Neural progenitor cell (in vitro differentiated cells): ENCODE measurements around the gene DOCK11. TPM values are rescaled to one million over a fixed set of nuclear protein-coding genes. Genes with fewer than 3 reads are reported as not detected.

ENCODE experiments used
- DNase-seq: peaks from one replicate; pipeline ENCODE4 v3.0.0-alpha.2; 2016; ENCODE audit warnings: low spot score
- H2AFZ ChIP-seq: fragments of 200-600 bp; sonication (generic); replicated peaks from 2 replicates; pipeline ENCODE4 v1.6.1; 2016; ENCODE audit warnings: antibody characterized with exemption
- H3F3A ChIP-seq: fragments of 200-600 bp; sonication (generic); 2 replicates; pipeline ENCODE4 v1.6.1; 2016; ENCODE audit warnings: antibody characterized with exemption, low read depth
- H3K27ac ChIP-seq: fragments of 200-600 bp; sonication (generic); 2 replicates; pipeline ENCODE4 v1.5.1; 2016; ENCODE audit warnings: mild to moderate bottlenecking
- H3K27me3 ChIP-seq: fragments of 200-600 bp; sonication (generic); 2 replicates; pipeline ENCODE4 v1.6.1; 2016; ENCODE audit warnings: mild to moderate bottlenecking, moderate library complexity
- H3K36me3 ChIP-seq: fragments of 200-600 bp; sonication (generic); 2 replicates; pipeline ENCODE4 v1.5.1; 2016
- H3K4me1 ChIP-seq: fragments of 200-600 bp; sonication (generic); 2 replicates; pipeline ENCODE4 v1.6.1; 2016; ENCODE audit warnings: mixed run types
- H3K4me2 ChIP-seq: fragments of 200-600 bp; sonication (generic); 2 replicates; pipeline ENCODE4 v1.6.1; 2016
- H3K4me3 ChIP-seq: fragments of 200-600 bp; sonication (generic); 2 replicates; pipeline ENCODE4 v1.5.1; 2016
- H3K79me2 ChIP-seq: fragments of 200-600 bp; sonication (generic); 2 replicates; pipeline ENCODE4 v1.6.1; 2016; ENCODE audit warnings: low read depth
- H3K9ac ChIP-seq: fragments of 200-600 bp; sonication (generic); 2 replicates; pipeline ENCODE4 v1.6.1; 2016
- H3K9me3 ChIP-seq: fragments of 200-600 bp; sonication (generic); 2 replicates; pipeline ENCODE4 v1.5.1; 2016; ENCODE audit warnings: low read depth
- H4K20me1 ChIP-seq: fragments of 200-600 bp; sonication (generic); 2 replicates; pipeline ENCODE4 v1.6.1; 2016; ENCODE audit warnings: low read depth
- H3K27ac Mint-ChIP-seq: 3 replicates; pipeline ENCODE4 v1.8.0; 2021; ENCODE audit warnings: mixed read lengths
- H3K27me3 Mint-ChIP-seq: 2 replicates; pipeline ENCODE4 v1.8.0; 2022; ENCODE audit warnings: low read depth, mild to moderate bottlenecking, inconsistent platforms, moderate library complexity, mixed read lengths; ENCODE audit not compliant: insufficient read depth
- H3K36me3 Mint-ChIP-seq: 3 replicates; pipeline ENCODE4 v1.8.0; 2021; ENCODE audit warnings: mixed read lengths
- H3K4me1 Mint-ChIP-seq: 3 replicates; pipeline ENCODE4 v1.8.0; 2021; ENCODE audit warnings: mixed read lengths
- H3K4me3 Mint-ChIP-seq: 3 replicates; pipeline ENCODE4 v1.8.0; 2021; ENCODE audit warnings: mild to moderate bottlenecking, moderate library complexity, mixed read lengths
- H3K9me3 Mint-ChIP-seq: 3 replicates; pipeline ENCODE4 v1.8.0; 2020; ENCODE audit warnings: mixed read lengths
- EZH2 ChIP-seq: fragments of 200-600 bp; sonication (generic); IDR thresholded peaks from 2 replicates; pipeline ENCODE4 v1.6.1; 2017; ENCODE audit warnings: antibody characterized with exemption, mild to moderate bottlenecking, moderate library complexity
- EZH2phosphoT487 ChIP-seq: fragments of 200-600 bp; sonication (generic); IDR thresholded peaks from 2 replicates; pipeline ENCODE4 v1.6.1; 2017; ENCODE audit warnings: antibody characterized with exemption
- total RNA-seq: library from RNA; depleted of rRNA; stranded (reverse); fragments of >200 nt; gene quantifications from 2 replicates; pipeline ENCODE4 v1.2.3, GENCODE V29; 2015; ENCODE audit warnings: low replicate concordance
- TF ChIP-seq, protein P1 (sequence below): fragments of 200-600 bp; sonication (generic); IDR thresholded peaks from 2 replicates; pipeline ENCODE4 v1.5.1; 2017; ENCODE audit warnings: antibody characterized with exemption, mild to moderate bottlenecking

The DOCK11 gene
- total RNA-seq, 1 donor from 2014 or later, result 20.9 TPM

GRCh38 chrX:118507766-118508165 lies 12.2 kb downstream of the DOCK11 start:
- no peaks in the 10 kb centered on the region for H3K27me3 ChIP-seq
- no peak overlapping the region for H3K4me3 ChIP-seq
- no peaks in the 10 kb centered on the region for H3K9me3 ChIP-seq
- no peaks in the 10 kb centered on the region for H4K20me1 ChIP-seq
- no peak overlapping the region for H2AFZ ChIP-seq
- Mint-ChIP-seq H3K27me3 (peaks cover 2% of the 10 kb centered on the region), H3K9me3 (peaks cover 12% of the 10 kb centered on the region), H3K36me3 (peaks cover 30% of the 10 kb centered on the region), H3K27ac (no peak overlapping the region), H3K4me3 (no peak overlapping the region), H3K4me1 (no peaks in the 10 kb centered on the region)
- H3K4me1 ChIP-seq, result no peaks in the 10 kb centered on the region
- H3F3A ChIP-seq, result no peaks in the 10 kb centered on the region
- DNase-seq, result no peak
- H3K27ac ChIP-seq, result no peak overlapping the region
- no peak overlapping the region for H3K9ac ChIP-seq
- no peak overlapping the region for H3K4me2 ChIP-seq
- no peaks in the 10 kb centered on the region for H3K36me3 ChIP-seq
- H3K79me2 ChIP-seq, result no peaks in the 10 kb centered on the region
- TF ChIP-seq EZH2, result no peak
- TF ChIP-seq, protein P1, sequence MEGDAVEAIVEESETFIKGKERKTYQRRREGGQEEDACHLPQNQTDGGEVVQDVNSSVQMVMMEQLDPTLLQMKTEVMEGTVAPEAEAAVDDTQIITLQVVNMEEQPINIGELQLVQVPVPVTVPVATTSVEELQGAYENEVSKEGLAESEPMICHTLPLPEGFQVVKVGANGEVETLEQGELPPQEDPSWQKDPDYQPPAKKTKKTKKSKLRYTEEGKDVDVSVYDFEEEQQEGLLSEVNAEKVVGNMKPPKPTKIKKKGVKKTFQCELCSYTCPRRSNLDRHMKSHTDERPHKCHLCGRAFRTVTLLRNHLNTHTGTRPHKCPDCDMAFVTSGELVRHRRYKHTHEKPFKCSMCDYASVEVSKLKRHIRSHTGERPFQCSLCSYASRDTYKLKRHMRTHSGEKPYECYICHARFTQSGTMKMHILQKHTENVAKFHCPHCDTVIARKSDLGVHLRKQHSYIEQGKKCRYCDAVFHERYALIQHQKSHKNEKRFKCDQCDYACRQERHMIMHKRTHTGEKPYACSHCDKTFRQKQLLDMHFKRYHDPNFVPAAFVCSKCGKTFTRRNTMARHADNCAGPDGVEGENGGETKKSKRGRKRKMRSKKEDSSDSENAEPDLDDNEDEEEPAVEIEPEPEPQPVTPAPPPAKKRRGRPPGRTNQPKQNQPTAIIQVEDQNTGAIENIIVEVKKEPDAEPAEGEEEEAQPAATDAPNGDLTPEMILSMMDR, result no peak

DNA sequence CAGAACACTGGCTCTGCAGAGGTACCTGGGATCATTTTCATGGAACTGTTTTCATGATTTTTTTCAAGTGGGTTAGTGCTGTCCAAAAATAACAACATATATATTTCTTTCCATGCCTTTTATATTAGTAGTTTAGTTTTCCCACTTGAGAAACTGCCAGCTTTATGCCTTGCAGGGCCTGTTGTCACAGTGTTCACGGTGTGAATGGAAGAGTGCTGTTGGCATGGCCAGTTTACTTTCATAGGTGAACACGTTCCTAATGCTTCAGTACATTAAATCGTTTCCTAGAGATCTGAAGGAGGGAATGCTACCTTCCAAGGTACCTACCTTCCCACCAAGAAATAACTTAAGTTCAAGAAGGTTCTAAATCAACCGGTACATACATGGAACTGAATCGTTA lies 12.6 kb downstream of the DOCK11 start:
- Histone ChIP-seq H3K4me1 (no peaks in the 10 kb centered on the region), H3K4me3 (no peak overlapping the region), H3K27me3 (no peaks in the 10 kb centered on the region), H3F3A (no peaks in the 10 kb centered on the region), H3K4me2 (no peak overlapping the region), H2AFZ (no peak overlapping the region), H4K20me1 (no peaks in the 10 kb centered on the region), H3K9me3 (no peaks in the 10 kb centered on the region), H3K9ac (no peak overlapping the region), H3K79me2 (no peaks in the 10 kb centered on the region), H3K36me3 (no peaks in the 10 kb centered on the region), H3K27ac (no peak overlapping the region)
- TF ChIP-seq EZH2 (no peak), EZH2phosphoT487 (no peak)
- TF ChIP-seq, protein P1, result no peak
- Mint-ChIP-seq H3K27me3 (peaks cover 2% of the 10 kb centered on the region), H3K4me3 (no peak overlapping the region), H3K9me3 (peaks cover 12% of the 10 kb centered on the region), H3K4me1 (no peaks in the 10 kb centered on the region), H3K27ac (no peak overlapping the region), H3K36me3 (peaks cover 34% of the 10 kb centered on the region)
- DNase-seq, result no peak

DNA sequence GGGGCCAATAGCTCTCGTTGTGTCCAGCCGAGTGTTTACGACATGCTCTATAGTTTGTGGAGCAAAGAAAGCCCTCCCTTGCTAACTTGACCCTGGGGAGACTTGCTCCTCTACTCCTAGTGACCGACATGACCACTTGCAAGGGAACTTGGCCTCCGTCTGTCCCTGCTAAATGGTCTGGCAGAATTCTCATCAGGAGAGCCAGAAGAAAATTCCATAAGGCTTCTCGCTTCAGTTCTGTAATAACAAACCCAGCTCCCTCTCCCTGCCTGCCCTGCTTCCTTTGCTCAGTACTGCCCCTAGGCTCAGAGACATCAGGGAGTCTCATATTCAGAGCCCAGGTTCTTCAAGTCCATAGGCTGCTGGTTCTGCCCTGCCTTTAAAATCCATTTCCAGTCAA lies 13.0 kb downstream of the DOCK11 start:
- no peaks in the 10 kb centered on the region for H3K79me2 ChIP-seq
- no peaks in the 10 kb centered on the region for H3K27me3 ChIP-seq
- no peak for TF ChIP-seq EZH2
- TF ChIP-seq, protein P1, result no peak
- no peak for TF ChIP-seq EZH2phosphoT487
- Mint-ChIP-seq H3K4me1 (no peaks in the 10 kb centered on the region), H3K4me3 (no peak overlapping the region), H3K9me3 (peaks cover 14% of the 10 kb centered on the region), H3K36me3 (peaks cover 33% of the 10 kb centered on the region), H3K27ac (no peak overlapping the region), H3K27me3 (peaks cover 2% of the 10 kb centered on the region)
- H4K20me1 ChIP-seq, result no peaks in the 10 kb centered on the region
- no peak for DNase-seq
- no peak overlapping the region for H3K9ac ChIP-seq
- H3K27ac ChIP-seq, result no peak overlapping the region
- no peaks in the 10 kb centered on the region for H3K36me3 ChIP-seq
- no peak overlapping the region for H2AFZ ChIP-seq
- no peaks in the 10 kb centered on the region for H3F3A ChIP-seq
- no peaks in the 10 kb centered on the region for H3K9me3 ChIP-seq
- H3K4me1 ChIP-seq, result no peaks in the 10 kb centered on the region
- no peak overlapping the region for H3K4me3 ChIP-seq
- no peak overlapping the region for H3K4me2 ChIP-seq
